Right lung (tissue), 5 donors: Measurements from ENCODE around the gene FFAR1. TPM values are rescaled to one million over a fixed set of nuclear protein-coding genes. Genes with fewer than 3 reads are reported as not detected.
A peak's percentile ranks its signal among the peaks of the same experiment; 100 is the strongest.
"Not testable (repeated sequence)": the region's sequence is repeated elsewhere in the genome, so short reads cannot be mapped to it uniquely, and the experiment has no call there.

ENCODE experiments used
- DNase-seq, 2 donors: peaks; one replicate each; pipeline ENCODE4 v3.0.0-alpha.2; 2013
- polyA plus RNA-seq, 5 donors: library from polyadenylated mRNA; unstranded; fragments of 120-200 nt; gene quantifications; one replicate each; pipeline versions ENCODE4 v1.2.1 to v1.2.3, GENCODE V29; 2013; ENCODE audit warnings: inconsistent platforms in 1 of 5, low replicate concordance in 1 of 5; ENCODE audit not compliant: insufficient read length in 5 of 5, insufficient read depth in 1 of 5

FFAR1 gene
- polyA plus RNA-seq, 5 donors: 0.10 to 0.49 (median 0.44) TPM; not detected in 2

DNA sequence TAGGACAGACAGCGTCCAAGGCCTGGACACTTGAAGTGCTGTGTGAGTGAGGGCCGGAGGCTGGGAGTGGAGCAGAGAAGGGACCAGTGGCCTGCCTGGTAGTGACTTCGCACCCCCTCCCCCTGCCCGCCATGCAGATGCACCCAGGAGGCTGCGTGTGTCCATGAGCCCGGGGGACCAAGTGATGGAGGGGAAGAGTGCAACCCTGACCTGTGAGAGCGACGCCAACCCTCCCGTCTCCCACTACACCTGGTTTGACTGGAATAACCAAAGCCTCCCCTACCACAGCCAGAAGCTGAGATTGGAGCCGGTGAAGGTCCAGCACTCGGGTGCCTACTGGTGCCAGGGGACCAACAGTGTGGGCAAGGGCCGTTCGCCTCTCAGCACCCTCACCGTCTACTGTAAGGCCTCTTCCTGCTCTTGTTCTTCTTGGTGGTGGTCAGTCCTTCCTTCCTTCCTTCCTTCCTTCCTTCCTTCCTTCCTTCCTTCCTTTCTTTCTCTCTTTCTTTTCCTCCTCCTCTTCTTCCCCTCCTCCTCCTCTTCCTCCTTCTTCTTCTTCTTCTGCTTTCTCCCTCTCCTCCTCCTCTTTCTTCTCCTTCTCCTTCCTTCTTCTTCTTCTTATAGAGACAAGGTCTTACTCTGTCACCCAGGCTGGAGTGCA is 6.0 kb upstream of the FFAR1 start:
- DNase-seq: no peak

DNA sequence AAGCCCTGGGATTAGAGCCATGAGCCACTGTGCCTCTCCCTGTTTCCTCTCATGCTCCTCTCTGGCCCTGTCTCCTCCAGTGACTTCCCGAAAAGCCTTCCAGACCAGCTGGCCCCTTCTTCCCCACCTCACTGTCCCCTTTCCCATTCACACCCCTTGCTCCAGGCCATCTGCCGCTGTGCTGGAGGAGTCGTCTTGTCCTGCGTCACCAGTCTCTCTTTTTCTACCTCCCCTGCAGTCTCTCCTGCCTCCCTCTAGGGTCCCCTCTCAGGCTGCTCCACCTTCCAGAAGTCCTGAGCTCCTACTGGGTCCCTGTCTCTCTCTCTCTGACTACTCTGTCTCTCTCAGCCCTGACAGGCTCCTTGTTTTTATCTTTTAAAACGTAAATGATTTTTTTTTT is 5.3 kb upstream of the FFAR1 start:
- no peak for DNase-seq

DNA sequence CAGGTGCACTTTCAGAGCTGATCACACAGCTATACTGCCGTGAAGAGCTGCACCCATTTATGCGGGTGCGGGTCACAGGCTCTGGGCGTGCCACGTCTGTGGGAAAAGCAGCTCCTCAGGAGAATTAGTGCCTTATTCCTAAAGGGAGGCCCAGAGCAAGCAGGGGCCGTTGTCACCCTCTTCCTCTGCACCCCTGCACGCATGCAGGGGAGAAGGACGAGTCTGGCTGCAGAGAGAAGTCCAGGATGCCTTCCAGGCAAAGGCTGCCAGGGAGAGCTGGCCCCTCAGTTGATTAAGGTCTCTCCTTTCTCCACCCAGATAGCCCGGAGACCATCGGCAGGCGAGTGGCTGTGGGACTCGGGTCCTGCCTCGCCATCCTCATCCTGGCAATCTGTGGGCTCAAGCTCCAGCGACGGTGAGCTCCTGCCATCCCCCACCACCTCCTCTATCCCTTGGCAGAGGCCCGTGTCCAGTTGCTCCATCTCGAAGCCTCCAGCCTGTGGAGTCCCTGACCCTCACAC is 3.1 kb upstream of the FFAR1 start:
- no peak for DNase-seq

DNA sequence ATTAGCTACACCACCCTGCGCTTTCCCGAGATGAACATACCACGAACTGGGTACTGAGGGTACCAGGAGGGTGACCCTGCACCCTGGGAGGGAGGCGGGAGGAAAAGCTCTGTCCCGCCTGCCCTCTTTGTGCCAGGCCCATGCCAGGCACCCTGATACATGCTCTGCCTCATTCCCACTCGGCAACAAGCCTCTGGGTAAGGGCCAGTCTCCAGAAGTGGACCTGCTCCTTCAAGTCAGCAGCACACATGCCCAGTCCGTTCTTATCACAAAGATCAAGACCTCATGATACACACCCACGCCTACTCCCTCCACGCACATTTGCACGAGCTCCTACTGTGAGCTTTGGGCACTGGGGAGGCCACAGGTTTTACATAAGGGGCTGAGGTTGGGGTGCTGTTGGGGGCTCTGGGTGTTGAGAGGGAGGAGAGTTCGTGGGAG is 2.0 kb upstream of the FFAR1 start:
- no peak for DNase-seq

DNA sequence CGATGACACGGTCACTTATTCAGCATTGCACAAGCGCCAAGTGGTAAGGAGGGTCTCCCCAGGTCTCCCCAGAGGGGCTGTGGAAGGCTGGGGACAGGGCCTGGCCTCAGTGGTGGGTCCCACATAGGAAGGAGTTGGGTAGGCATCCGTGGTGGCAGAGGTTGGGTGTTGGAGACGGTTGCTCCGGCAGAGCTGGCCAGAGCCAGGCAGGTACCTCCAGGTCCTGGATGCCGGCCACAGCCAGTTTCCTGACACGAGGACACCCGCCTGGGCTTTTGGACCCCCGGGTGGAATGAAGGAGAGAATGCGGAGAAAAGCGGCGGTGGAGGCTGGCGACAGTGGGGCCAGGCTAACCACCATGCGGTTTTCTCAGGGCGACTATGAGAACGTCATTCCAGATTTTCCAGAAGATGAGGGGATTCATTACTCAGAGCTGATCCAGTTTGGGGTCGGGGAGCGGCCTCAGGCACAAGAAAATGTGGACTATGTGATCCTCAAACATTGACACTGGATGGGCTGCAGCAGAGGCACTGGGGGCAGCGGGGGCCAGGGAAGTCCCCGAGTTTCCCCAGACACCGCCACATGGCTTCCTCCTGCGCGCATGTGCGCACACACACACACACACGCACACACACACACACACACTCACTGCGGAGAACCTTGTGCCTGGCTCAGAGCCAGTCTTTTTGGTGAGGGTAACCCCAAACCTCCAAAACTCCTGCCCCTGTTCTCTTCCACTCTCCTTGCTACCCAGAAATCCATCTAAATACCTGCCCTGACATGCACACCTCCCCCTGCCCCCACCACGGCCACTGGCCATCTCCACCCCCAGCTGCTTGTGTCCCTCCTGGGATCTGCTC is 1.3 kb upstream of the FFAR1 start:
- DNase-seq: no peak

DNA sequence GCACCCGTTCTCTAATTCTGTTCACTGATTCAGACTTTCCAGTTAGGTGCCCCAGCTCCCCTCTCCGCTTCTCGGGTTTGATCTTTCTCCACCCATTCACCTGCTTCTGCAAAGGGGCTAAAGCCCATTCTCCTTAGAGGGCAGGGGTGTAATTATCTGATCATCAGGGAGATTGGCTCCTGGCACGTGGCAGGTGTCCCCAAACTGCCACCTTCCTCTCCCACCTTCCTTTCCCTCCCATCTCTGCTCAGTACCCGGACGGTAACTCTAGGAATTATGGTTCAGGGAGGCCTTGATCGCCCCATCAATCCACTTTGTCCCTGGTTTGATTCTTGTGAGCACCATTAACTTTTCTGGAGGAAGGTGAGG is 212 bp downstream of the FFAR1 start:
- no peak for DNase-seq

DNA sequence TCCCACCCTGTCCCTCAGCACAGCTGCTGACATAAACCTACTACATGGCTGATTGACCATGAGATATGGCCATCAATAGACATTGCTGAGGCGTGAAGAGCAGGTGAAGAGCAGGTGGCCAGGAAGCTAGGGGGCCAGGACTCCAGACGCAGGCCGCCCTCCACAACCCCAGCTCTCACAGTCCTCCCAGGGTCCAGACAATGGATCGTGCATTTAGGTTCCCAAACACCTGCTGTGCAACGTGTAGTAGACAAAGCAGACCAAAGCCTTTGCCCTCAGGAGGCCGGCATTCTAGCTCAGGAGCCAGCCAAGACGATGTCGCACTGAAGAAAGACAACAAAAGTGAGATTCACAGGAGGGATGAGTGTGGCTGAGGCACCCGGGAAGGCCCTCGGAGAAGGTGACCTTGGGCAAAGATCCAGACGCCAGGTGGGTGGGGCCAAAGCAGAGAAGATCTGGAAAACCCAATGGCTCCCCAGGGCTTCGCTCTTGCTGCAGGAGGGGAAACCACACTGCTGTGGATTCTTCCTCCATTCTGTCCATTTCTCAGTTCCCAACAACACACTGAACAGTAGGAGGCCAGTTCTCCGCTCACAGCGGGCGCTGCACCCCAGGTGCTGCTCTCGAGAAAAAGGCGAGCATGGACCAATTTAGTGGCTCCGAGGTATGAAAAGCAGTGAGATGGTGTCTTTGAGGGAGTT is 1.4 kb downstream of the FFAR1 start:
- DNase-seq: no peak

DNA sequence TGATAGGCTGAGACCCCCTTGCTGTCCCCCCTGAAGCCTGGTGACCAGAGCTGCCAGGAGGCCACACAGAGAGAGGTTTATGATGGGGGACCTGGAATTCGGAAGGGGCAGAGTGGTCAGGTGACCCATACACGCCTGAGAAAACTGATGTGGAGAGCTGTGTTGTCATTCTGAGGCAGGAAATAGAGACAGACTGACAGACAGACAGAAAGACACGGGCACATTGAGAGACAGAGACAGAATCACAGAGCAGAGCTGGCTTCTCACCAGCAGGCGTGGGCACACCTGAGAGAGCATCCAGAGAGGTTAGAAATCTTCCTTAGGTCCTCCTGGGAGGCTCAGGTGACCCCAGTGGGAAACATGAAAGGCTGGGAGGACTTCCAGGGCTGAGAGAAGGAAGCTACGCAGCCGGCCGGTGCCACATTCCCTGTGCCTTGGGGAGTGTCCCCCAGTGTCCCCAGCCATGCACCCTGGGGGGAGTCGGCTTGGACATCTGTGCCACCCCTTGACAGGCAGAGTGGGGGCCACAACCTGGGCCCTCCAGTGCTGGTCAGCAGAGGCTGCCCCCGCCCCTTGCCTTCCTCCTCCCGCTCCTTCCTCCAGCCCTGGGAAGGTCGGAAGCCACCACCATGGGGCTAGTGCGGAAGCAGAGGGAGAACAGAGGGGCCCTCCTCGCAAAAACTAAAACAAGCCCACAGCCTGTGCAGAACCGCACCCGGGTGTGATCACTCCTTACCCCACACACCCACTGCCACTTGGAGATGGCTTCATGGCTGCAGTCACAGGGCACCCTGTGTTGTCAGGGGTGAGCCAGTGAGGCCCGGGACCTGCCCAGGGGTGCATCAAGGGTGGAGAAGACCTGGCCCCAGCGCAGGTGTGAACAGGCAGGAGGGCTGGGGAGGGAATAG is 2.2 kb downstream of the FFAR1 start:
- DNase-seq: no peak

DNA sequence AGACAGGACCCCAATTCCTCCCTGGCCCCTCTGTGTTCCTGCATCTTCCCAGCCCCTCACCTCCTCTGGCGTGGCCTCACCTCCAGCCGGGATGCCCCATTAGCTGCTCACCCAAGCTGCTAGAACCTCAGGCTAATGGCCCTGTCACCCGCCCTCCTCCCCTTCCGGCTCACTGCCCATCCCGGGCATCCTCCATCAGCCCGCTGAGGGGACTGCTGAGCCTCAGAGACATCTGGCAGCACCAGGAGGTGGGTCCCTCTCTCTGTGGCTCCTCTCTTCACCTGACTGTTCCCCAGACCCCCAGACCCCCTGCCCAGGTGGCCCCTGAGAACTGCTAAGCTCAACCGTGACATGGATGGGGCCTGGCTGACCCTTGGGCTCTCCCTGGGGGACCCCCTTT is 2.9 kb downstream of the FFAR1 start:
- DNase-seq: no peak

DNA sequence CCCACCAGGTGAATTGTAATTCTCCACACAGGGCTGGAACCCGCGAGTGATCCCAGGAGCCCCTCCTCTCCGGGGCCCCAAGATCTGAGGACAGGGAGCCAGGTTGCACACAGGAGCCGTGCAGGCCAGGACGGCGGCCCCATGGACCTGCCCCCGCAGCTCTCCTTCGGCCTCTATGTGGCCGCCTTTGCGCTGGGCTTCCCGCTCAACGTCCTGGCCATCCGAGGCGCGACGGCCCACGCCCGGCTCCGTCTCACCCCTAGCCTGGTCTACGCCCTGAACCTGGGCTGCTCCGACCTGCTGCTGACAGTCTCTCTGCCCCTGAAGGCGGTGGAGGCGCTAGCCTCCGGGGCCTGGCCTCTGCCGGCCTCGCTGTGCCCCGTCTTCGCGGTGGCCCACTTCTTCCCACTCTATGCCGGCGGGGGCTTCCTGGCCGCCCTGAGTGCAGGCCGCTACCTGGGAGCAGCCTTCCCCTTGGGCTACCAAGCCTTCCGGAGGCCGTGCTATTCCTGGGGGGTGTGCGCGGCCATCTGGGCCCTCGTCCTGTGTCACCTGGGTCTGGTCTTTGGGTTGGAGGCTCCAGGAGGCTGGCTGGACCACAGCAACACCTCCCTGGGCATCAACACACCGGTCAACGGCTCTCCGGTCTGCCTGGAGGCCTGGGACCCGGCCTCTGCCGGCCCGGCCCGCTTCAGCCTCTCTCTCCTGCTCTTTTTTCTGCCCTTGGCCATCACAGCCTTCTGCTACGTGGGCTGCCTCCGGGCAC is 3.9 kb downstream of the FFAR1 start:
- no peak for DNase-seq

DNA sequence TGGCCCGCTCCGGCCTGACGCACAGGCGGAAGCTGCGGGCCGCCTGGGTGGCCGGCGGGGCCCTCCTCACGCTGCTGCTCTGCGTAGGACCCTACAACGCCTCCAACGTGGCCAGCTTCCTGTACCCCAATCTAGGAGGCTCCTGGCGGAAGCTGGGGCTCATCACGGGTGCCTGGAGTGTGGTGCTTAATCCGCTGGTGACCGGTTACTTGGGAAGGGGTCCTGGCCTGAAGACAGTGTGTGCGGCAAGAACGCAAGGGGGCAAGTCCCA is 4.4 kb downstream of the FFAR1 start:
- DNase-seq: no peak

DNA sequence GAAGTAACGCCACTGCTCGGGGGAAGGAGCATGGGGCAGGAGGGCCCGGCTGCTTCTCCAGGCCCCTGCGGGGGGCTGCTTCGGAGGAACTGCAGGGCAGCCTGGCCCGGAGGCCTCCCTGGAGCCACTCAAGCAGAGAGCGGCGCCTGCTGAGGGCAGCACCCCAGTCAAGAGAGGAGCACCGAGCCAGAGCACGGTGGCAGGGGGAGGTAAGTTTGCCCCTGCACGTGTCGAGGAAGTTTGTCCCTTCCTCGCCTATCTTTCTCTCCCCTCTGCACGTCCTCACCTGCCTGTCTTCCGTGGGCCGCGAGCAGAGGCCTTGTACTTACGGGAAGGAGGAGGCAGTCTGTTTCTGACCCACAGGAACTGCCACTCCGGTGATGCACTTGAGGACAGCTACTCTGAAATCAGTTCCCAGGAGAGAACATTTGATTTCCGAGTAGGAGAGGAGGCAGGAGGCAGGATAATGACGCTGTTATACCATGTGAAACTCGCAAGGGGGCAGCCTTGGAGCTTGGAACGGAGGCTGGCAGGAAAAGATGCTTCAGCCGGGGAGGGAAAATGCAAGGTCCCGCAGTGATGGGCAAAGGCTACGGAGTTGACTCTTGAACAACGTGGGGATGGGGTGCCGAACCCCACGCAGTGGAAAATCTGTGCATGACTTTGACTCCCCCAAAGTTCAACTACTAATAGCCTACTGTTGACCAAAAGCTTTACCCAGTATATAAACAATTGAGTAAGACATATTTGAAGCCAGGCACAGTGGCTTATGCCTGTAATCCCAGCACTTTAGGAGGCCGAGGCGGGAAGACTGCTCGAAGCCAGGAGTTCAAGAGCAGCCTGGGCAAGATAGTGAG is 5.0 kb downstream of the FFAR1 start:
- peak; percentile 68 to 73 for DNase-seq

DNA sequence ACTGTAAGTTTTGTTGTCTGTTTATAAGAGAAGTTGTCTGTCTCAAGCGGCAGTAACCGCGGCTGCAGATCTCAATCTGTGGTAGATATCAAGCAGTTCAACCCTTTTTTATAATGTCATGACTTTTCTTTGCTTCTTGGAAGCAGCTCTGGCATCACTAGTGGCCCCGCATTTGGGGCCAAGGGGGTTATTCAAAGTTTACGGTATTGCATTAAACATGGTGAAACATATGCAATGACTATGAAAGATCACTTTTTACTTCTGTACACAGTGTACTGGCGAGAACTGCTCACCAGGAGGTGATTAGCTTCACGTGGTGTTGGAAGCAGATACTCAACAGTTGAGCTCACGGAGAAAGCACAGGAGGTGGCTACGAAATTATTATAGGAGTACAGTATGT is 5.9 kb downstream of the FFAR1 start:
- DNase-seq: no peak

DNA sequence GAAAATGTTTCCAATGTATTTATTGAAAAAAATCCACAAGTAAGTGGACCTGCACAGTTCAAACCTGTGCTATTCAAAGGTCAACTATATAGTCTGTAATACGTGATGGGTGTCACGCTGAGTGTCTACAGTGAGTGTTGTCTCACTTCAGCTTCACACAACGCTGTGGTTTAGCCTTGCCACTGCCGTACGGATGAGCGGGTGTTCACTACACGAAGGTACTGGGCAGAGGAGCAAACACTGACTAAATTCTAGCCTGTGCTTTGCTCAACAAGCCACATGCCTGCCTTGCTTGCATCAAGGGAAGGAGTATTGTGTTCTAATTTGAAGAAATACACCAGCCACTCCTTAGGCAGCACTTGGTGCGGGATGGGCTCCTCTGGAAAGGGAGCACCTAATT is 7.2 kb downstream of the FFAR1 start:
- DNase-seq: no peak

DNA sequence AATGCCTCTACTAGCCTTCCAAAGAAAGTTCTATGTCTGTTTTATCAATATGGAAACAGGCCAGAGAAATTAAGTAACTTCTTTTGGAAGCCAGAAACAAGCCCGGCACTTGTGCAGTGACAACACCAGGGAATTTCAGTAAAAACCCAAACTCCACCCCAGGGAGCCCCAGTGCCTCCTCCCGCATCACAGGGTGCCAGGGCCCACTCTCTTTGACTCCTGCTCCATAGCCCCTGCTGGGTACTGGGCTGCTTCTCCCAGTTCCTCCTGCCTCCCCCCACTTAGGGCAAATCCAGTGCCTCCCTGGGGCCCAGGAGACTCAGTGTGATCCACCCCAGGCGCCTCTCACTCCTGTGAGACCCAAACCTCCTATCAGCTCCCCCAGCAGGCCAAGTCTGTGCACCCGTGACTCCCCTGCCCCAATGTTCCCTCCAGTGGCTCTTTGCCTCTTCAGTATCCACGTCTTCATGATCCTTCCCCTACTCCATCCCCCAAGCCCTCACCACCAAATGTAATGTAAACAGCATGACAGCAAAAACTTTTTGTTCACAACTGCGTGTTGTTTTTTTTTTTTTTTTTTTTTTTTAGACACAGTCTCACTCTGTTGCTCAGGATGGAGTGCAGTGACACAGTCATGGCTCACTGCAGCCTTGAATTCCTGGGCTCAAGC is 8.2 kb downstream of the FFAR1 start:
- DNase-seq: no peak

DNA sequence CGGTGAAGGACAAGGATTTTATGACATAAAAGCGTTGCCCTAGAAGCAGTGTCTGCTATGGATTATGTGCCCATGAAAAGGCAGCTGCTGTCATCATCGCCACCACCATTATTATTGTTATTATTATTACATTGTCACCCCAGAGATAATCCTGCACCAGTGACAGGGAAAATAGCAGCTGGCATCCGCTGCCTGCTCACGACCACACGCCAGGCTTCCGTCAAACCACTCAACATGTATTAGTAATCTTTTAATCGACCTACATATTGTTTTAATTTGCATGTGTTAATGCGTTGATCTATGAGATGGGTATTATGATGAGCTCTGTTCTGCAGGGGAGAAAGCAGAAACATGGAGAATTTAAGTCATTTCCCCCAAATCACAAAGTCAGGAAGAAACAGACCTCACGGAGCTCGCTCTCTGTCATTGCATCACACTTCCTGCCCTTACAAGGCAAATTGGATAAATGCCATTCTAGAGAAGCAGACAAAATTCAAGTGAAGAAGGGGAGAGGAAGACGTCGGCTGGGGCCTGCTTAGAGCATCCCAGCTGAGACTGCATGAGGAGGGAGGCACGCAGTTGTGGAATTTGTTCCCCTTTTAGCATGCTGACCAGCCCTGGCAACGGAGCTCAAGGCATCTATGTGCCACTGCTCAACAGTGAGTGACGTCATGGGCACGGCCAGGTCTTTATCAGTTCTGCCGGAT is 10.3 kb downstream of the FFAR1 start, which contains the start of gene FFAR3:
FFAR3 (plus strand) TSS at position 594 of the 707 bp plus-strand sequence. CDS start 431 bp downstream, outside the sequence.
- DNase-seq: peak; percentile 67 to 78

DNA sequence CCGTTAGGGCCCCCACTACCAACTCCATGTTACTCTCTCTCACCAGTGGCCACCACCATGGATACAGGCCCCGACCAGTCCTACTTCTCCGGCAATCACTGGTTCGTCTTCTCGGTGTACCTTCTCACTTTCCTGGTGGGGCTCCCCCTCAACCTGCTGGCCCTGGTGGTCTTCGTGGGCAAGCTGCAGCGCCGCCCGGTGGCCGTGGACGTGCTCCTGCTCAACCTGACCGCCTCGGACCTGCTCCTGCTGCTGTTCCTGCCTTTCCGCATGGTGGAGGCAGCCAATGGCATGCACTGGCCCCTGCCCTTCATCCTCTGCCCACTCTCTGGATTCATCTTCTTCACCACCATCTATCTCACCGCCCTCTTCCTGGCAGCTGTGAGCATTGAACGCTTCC is 11.1 kb downstream of the FFAR1 start:
- not testable (repeated sequence) for DNase-seq

DNA sequence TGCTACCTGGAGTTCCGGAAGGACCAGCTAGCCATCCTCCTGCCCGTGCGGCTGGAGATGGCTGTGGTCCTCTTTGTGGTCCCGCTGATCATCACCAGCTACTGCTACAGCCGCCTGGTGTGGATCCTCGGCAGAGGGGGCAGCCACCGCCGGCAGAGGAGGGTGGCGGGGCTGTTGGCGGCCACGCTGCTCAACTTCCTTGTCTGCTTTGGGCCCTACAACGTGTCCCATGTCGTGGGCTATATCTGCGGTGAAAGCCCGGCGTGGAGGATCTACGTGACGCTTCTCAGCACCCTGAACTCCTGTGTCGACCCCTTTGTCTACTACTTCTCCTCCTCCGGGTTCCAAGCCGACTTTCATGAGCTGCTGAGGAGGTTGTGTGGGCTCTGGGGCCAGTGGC is 11.7 kb downstream of the FFAR1 start:
- not testable (repeated sequence) for DNase-seq
